Fibroblast of mammary gland (primary cell): ENCODE measurements around the gene MAP2K4.

Experiments used
- DNase-seq: peaks from one replicate; pipeline ENCODE4 v3.0.0-alpha.2; 2010; ENCODE audit warnings: low read depth
- H3K4me3 ChIP-seq: 2 replicates; pipeline ENCODE4 v1.5.1; 2011; ENCODE audit warnings: low read depth, mild to moderate bottlenecking, low read length, moderate library complexity; ENCODE audit not compliant: control insufficient read depth
- CTCF ChIP-seq: conservative IDR thresholded peaks from 2 replicates; pipeline ENCODE4 v1.5.1; 2011; ENCODE audit warnings: low read depth, low read length, inconsistent platforms; ENCODE audit not compliant: control insufficient read depth, insufficient read depth

MAP2K4 gene

DNA sequence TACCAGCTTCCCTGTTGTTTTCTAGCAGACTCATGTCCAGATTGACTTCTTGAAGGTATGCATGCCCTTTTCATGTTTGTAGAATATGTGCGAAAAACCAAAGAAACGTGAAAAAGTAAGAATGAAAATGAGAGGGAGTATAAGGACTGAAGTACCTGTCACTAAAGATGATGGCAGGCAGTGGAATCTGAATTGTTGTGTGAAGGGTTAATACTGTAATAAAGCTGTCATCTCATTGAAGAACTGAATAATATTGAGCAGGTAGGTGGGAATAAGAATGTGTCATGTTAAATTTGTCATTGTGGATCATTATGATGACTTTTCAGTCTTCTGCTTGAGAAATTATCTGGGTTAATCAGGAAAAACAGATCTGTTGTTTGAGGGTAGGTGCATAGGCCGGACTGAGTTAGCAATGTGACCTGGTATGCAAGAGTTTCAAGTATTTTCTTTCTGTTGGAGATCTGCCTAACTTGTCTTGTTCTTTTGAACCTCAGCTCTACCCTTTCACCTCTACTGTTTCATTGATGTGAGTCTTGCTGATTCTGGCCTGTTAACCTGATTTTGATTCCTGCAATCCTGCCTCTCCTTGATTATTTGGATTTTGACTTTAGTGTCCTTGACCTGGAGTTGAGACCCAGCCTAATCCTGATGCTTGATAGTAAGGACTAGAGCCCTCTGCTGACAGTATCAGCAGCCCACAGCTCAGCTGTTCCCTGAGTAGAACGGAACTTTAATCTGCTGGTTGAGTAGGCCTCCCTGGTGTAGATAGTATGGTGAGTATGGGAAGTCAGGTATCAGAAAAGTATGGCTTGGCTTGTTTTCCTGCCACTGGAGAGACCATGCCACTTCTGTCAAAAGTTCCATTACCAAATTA, 64.6 kb downstream of the MAP2K4 start:
- no peak for TF ChIP-seq CTCF
- H3K4me3 ChIP-seq: no peak overlapping the region
- DNase-seq: no peak

DNA sequence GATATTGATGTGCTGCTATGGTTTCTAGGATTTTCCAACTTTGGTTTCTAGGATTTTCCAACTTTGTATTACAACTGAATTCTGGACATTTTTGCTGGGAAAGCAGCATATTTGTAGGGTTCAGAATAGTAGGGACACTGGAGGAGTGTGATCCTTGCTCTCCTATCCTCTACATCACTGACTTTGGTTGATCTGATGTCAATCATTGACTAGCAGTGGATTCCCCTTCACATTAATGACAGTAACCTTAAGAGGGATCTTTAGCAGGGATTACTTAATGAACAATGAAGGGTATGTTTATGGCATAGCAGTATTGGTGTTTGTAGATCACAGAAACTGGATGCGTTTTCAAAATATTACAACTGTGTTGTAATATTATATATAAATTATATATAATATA, 67.4 kb downstream of the MAP2K4 start:
- H3K4me3 ChIP-seq: no peak overlapping the region
- no peak for TF ChIP-seq CTCF
- no peak for DNase-seq

DNA sequence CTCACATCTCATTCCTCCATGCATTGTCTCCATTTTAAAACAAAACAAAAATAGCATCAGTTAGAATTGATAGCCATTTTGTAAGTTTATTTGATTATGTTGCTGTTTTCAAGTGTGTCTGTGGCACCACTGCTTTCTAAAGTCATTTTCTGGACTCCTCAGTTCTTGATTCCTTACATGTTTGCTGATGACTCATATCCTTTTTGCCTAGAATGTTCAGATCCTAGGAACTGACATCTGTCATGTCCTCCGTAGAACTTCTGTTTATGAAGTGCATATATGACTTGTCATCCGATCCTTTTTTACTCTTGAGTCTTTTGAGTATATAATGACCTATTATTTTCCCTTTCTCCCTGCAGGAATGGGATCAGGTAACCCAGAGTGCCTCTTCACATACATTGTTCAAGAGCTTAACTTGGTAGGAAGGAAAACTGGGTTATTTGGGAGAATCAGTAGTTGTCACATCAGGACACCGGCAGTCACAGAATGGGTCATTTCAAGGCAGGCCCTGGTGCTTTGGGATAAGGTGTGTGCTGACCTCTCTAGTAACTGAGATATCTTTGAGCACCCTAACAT, 69.2 kb downstream of the MAP2K4 start:
- DNase-seq: peak; percentile 65
- H3K4me3 ChIP-seq: no peak overlapping the region
- no peak for TF ChIP-seq CTCF

DNA sequence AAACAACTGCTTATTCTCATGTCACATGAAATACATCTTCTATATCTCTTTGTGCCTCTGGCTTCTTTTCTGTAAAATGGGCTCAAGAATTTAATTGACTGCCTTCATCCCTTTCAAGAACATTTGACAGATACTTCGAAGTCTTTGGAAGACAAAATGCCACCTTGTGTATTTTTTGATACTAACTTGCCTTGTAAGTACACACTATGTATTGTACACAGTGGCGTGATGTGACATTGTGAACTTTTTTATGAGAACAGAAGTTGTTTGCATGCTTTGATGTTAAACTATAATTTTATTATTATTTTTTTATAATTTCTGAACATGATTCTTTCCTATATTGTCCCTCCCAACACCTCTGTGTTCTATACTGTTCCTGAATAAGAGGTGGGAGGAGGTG, 73.7 kb downstream of the MAP2K4 start:
- H3K4me3 ChIP-seq: no peak overlapping the region
- no peak for TF ChIP-seq CTCF
- no peak for DNase-seq

GRCh38 chr17:12095522-12095921, 74.8 kb downstream of the MAP2K4 start:
- H3K4me3 ChIP-seq: no peak overlapping the region
- no peak for TF ChIP-seq CTCF
- DNase-seq: no peak

DNA sequence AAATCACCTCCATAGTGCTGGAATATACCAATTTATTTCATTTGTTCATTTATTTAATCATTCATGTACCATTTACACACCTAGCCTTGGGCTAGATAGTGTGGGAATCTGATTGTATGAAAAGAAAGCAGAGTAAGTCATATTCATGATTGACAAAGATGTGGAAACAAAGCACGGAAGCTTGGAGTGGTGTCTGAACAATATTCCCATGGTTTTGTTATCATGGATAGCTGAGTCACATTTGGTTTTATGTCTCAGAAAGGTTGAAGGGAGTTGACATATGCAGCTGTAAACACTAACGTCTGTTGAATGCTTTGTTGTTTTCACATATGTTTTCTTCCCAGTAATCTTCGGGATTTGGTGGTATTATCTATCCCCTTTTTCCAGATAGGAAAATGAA, 76.6 kb downstream of the MAP2K4 start:
- TF ChIP-seq CTCF: no peak
- H3K4me3 ChIP-seq: no peak overlapping the region
- no peak for DNase-seq

DNA sequence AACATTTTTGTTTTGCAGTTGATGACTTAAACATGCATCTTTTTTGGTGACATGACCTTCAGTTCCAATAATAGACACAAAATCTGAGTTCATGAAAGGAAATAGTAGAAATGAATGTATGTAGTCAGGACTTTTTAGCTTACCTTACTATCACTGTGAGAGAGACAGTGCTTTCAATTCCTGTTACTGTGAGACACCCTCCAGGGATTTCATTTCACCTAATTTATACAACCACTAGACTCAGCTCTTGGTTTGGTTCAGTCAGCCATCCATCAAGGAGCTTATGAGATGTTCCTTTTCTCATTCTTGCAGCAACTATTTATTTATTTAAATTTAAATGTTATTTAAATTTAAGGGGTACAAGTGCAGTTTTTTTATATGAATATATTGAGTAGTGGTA, 77.9 kb downstream of the MAP2K4 start:
- TF ChIP-seq CTCF: no peak
- DNase-seq: no peak
- no peak overlapping the region for H3K4me3 ChIP-seq
